ENCODE data around the gene MMD.

DNA sequence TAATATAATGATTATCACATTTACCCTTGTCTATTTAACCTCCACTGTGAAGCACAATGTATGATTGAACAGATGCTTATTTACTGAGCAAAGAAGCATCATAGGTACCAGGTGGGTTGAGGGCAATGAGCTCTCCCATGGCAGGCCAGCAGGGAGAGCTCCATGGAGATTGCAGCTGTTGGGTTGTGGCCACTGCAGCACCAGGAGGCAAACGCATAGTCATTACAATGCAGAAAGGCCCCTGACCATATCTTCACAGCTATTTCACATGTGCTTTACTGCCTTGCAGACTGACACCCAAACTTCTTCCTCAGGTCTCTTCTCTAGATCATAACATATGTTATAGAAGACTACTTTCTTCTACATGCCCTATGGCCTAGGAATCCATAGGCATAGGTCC, 75.0 kb downstream of the MMD start:
- TF ChIP-seq, protein P1, sequence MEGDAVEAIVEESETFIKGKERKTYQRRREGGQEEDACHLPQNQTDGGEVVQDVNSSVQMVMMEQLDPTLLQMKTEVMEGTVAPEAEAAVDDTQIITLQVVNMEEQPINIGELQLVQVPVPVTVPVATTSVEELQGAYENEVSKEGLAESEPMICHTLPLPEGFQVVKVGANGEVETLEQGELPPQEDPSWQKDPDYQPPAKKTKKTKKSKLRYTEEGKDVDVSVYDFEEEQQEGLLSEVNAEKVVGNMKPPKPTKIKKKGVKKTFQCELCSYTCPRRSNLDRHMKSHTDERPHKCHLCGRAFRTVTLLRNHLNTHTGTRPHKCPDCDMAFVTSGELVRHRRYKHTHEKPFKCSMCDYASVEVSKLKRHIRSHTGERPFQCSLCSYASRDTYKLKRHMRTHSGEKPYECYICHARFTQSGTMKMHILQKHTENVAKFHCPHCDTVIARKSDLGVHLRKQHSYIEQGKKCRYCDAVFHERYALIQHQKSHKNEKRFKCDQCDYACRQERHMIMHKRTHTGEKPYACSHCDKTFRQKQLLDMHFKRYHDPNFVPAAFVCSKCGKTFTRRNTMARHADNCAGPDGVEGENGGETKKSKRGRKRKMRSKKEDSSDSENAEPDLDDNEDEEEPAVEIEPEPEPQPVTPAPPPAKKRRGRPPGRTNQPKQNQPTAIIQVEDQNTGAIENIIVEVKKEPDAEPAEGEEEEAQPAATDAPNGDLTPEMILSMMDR (IDR thresholded peaks at IDR 0.05), result no peak
- no peak for TF ChIP-seq POLR2A (IDR thresholded peaks at IDR 0.05)

All from testis (tissue), 2 donors.